Fibroblast of lung (primary cell): ENCODE data around the gene SLITRK6.

Source experiments
- CTCF ChIP-seq, 2 donors: IDR thresholded peaks in 1 of 2; conservative IDR thresholded peaks in 1 of 2; 1 replicate in 1 of 2; 2 replicates in 1 of 2; pipeline ENCODE4 v1.5.1; 2011 to 2012; ENCODE audit warnings: low read length in 2 of 2, control low read depth in 1 of 2, inconsistent platforms in 1 of 2, low read depth in 1 of 2, mild to moderate bottlenecking in 1 of 2
- EZH2 ChIP-seq: IDR thresholded peaks from 2 replicates; pipeline ENCODE4 v1.5.1; 2012; ENCODE audit warnings: low read length, control low read depth, mild to moderate bottlenecking; ENCODE audit errors: missing control alignments

DNA sequence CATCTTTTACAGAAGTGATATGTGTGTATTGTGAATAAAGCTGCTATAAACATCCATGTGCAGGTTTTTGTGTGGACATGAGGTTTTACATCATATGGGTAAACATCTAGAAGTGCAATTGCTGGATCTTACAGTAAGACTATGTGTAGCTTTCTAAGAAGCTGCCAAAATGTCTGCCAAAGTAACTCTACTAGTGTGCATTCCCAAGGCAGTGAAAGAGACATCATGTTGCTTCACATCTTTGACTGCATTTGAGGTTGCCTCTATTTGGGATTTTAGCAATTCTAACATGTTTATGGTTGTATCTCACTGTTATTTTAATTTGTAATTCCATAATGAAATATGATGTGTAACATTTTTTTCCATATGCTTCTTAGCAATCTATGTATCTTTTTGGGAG is 30.3 kb downstream of the SLITRK6 start:
- TF ChIP-seq CTCF (conservative IDR thresholded peaks at IDR 0.05 in 1 of 2, IDR thresholded peaks at IDR 0.05 in 1 of 2; ENCODE audit: low read depth in 1 of 2, low read length in 2 of 2) (no peak), EZH2 (no peak)
